ENCODE results near the gene GH1.

The GH1 gene

GRCh38 chr17:63944736-63945499 lies 26.3 kb upstream of the GH1 start:
- DNase-seq (ENCODE audit: low read depth) = no peak

- no peak for DNase-seq (ENCODE audit: low read depth)
These were observed 25.1 kb upstream of the GH1 start for GRCh38 chr17:63943745-63944144.

- no peak for DNase-seq (ENCODE audit: low read depth)
These were observed 23.8 kb upstream of the GH1 start for GRCh38 chr17:63942309-63942985.

DNA sequence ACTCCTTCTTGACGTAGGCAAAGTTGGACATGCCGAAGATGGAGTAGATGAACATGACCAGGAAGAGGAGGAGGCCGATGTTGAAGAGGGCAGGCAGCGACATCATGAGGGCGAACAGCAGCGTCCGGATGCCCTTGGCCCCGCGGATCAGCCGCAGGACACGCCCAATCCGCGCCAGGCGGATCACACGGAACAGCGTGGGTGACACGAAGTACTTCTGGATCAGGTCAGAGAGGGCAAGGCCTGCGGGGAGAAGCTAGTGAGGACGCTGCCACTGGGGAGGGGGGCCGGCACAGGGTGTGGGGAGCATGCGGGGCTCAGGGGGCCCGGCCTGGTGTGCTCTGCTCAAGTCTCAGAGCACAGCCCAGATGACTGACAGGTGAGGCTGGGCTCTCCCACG lies 23.1 kb upstream of the GH1 start:
- DNase-seq (ENCODE audit: low read depth) = no peak

DNA sequence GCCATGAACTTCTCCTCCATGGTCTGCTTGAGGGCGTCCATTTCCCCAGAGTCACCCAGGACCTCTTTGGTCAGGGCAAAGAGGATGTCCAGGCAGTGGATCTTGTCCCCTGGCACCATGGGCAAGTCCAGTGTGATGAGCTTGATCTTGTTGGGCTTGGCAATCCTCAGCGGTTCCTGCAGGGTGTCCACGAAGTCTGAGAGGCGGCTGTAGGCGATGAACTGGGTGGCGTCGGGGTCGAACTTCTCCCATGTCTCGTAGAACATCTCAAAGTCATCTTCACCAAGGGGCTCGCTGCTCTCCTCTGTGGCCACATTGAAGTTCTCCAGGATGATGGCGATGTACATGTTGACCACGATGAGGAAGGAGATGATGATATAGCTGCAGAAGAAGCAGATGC lies 22.5 kb upstream of the GH1 start:
- no peak for DNase-seq (ENCODE audit: low read depth)

DNA sequence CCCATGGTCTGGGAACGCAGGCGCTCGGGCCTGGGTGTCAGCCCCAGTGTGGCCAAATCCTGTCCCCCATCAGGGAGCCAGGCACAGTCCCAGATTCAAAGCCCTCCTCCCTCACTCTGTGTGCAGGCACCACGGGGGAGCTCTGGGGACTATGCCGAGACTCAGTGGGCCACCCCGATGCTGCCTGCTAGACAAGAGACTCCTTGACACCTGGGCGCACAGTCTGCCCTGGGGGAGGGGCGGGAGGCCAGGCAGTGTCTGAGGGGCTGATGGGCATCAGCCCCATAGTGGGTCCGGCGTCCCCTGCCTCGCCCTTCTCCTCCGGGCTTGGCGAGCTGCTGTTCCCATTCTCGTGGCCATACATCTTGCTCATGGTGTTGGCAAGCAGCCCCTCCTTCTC lies 21.9 kb upstream of the GH1 start:
- no peak for DNase-seq (ENCODE audit: low read depth)

DNA sequence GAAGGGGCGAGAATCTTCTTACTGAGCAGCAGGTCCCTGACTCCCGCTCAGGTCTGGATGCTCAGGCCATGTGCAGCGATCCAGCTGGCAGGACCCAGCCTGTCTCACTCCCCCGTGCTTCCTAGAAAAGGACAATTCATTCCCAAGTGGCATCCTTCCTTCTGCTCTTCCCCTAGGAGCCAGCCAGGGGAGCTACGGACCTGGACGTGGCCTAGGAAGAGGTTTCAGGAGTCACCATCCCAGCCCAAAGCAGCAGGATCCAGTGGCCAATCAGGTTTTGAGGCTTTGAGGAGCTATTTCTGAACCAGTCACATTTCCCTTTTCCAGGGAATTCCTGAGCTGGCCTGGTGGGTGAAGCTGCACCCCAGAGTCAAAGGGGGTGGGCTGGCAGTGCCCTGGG lies 21.2 kb upstream of the GH1 start:
- no peak for DNase-seq (ENCODE audit: low read depth)

- DNase-seq (ENCODE audit: low read depth) = no peak
These were observed 20.8 kb upstream of the GH1 start for GRCh38 chr17:63939401-63939800.

DNA sequence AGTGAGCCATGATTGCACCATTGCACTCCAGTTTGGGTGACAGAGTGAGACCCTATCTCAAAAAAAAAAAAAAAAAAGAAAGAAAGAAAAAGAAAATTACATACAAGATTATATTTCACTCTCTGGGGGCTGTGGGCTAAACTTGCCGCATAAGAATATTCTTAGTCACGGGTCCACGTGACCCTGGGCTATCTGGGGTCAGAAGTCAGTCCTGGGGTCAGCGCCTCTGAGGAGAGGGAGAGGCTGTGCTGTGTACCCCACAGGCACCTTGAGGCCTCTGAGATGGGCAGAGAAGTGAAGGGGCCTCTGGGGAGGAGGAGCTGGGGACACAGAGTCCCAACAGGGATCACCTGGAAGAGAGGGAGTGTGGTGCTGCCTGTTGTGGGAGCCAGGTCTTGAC lies 19.3 kb upstream of the GH1 start:
- DNase-seq (ENCODE audit: low read depth) = no peak

- no peak for DNase-seq (ENCODE audit: low read depth)
These were observed 18.7 kb upstream of the GH1 start for GRCh38 chr17:63937319-63937718.

- DNase-seq (ENCODE audit: low read depth) = no peak
These were observed 15.8 kb upstream of the GH1 start for GRCh38 chr17:63934183-63935112.

DNA sequence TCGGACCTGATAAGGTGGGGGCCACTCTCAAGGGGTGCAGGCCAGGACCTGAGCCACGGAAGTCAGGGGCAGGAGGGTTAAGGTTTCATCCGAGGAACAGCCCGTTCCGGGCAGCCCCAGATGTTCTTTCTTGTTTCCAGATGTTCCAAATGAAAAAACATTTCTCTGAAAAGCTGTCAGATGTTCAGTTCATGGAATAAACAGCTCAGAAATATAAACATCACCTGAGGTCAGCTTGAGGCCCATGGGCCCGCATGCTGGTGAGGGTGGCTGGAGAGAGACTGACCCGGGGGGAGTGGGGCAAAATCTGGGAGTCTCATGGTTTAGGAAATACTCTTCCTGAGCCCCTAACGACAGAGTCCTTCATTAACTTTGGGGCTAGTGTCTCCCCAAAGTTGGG lies 15.0 kb upstream of the GH1 start:
- DNase-seq (ENCODE audit: low read depth) = no peak

GRCh38 chr17:63932721-63933120 lies 14.1 kb upstream of the GH1 start:
- DNase-seq (ENCODE audit: low read depth) = no peak

DNA sequence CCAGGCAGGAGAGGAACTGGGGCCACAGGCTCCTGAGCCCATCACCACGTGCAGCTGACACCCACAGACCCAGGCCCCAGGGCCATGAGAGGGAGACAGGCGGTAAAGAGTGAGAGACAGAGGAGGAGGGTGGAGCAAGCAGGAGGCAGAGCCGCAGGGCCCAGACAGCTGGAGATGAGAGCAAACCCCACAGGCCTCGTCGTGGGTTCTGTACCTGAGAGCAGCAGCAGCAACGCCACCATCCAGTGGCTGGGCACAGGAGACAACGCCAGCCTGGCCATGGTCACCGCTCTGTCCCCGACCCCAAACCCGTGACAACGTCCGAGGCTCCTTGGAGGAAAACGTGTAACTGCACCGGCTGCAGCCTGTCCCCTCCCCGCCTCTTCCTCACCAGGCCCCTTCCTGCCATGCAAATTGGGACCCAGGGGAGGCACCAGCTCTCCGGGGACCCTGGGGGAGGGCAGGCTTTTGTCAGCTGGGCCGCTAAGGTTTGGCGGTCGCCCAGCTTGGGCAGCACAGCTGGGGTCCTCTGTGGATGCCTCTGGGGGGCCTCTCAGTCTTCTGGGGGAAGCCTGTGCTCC lies 13.4 kb upstream of the GH1 start, which contains the start of gene CD79B:
Gene CD79B (minus strand): TSS at position 351 of the 581 bp plus-strand sequence. CDS start 70 bp downstream, at position 281.
- DNase-seq (ENCODE audit: low read depth) = no peak

GRCh38 chr17:63930951-63931575 lies 12.4 kb upstream of the GH1 start:
- no peak for DNase-seq (ENCODE audit: low read depth)

GRCh38 chr17:63929860-63930766 lies 11.5 kb upstream of the GH1 start:
- DNase-seq (ENCODE audit: low read depth) = no peak

DNA sequence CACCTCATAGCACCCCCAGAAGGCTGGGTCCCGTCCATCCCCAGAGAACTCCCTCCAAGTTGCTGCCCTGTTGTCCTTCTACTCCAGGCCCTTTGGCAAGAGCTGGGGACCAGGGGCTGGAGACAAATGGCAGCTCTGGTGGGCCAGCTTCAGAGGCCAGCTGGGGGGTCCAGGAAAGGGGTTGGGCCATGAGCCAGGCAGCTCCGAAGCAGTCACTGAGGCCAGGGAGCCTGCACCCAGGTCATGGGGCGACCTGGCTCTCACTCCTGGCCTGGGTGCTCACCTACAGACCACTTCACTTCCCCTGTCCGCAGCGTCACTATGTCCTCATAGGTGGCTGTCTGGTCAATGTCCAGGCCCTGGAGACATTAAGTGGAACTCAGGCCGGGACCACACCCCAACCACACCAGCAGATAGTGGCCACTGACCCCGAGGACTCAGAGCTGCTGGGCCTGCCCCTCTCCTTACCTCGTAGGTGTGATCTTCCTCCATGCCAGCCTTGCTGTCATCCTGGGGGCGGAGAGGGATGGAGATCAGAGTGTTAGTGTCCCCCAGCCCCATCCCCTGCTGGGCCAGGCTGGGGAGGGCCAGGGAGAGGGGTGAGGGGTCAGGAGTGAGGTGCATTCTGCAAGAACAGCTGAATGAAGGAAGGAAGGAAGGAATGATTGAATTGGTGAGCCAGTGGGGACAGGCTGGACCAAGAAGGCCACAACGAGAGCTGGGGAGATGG lies 10.5 kb upstream of the GH1 start:
- DNase-seq (ENCODE audit: low read depth) = no peak

DNA sequence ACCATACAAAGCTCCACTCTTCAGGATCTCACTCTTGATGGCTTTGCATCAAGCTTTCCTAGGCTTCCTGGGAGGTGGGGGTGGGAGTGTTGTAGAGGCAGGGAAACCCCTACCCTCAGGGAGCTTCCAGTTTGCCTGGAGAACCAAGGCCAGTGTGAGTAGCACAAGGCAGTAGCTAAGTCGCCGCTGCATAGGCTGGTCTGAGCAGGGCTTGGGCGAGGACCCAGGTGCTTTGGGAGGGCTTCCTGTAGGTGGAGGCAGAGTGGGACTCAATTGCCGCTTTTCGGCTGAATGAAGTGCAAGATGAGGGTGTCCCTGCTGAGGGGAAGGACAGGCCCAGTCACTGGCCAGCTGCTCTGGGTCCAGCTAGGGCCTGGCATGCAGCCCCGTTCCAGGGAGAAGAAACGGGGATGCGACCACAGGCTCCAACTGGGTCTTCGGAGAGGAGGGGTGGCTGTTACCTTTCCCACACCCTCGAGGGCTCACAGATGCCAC lies 9.6 kb upstream of the GH1 start:
- no peak for DNase-seq (ENCODE audit: low read depth)

DNA sequence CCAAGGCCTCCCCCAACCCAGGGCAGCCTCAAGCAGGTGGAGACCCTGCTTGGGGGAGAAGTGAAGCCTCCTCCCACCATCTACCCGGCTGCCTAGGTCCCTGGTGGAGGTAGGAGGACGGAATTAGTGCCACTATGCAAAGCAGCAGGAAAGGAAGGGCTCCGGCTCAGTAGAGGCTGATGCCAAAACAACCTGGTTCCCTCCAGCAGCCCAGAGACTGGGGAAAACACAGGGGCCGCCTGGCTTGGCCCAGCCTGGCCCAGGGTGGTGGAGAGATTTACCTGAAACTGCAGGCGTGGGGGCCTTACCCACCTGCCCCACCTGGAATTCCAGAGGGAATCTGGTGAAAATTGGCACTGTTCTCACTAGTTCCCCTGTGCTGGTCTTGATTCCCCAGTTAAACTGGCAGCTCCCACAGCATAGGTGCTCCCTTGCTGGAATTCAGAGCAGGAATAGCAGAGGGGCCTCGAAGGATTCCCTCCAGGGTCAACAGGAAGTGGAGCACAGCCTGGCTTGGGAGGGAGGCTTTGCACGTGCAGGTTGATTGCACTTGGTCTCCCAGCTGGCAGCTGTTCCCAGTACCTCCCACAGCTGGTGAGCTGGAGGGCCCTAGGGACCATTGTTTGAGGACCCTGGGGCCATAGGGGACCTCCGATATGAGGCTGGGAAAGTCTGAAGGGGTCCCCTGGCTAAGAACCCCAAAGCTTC lies 9.0 kb upstream of the GH1 start:
- no peak for DNase-seq (ENCODE audit: low read depth)
